Measurements from ENCODE around the gene STAT3. TPM values are rescaled to one million over a fixed set of nuclear protein-coding genes. Genes with fewer than 3 reads are reported as not detected.

Gene STAT3
- total RNA-seq, 1 donor from 2014 or later = 68.0 TPM

DNA sequence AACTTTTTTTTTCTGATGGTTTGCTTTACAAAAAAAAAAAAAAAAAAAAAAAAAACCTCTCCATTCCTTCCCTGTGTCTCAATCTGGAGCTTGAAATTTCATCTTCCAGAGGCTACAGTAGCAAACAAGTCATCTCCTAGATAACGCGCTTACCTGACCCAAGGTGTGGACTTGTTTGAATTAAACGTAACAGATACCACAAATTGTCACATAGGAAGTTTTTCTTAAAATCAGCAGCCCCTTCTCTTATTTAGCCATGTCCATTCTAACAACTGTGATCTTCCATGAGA is 114.0 kb downstream of the STAT3 start:
- peaks cover 4% of the 10 kb centered on the region for H3K36me3 Mint-ChIP-seq (ENCODE audit: unreplicated experiment)
- no peak for DNase-seq
- peaks cover 16% of the 10 kb centered on the region for H3K27me3 Mint-ChIP-seq (ENCODE audit: unreplicated experiment)
- H3K4me3 Mint-ChIP-seq (ENCODE audit: unreplicated experiment) = peak overlapping the region; percentile 97
- TF ChIP-seq, protein P1, sequence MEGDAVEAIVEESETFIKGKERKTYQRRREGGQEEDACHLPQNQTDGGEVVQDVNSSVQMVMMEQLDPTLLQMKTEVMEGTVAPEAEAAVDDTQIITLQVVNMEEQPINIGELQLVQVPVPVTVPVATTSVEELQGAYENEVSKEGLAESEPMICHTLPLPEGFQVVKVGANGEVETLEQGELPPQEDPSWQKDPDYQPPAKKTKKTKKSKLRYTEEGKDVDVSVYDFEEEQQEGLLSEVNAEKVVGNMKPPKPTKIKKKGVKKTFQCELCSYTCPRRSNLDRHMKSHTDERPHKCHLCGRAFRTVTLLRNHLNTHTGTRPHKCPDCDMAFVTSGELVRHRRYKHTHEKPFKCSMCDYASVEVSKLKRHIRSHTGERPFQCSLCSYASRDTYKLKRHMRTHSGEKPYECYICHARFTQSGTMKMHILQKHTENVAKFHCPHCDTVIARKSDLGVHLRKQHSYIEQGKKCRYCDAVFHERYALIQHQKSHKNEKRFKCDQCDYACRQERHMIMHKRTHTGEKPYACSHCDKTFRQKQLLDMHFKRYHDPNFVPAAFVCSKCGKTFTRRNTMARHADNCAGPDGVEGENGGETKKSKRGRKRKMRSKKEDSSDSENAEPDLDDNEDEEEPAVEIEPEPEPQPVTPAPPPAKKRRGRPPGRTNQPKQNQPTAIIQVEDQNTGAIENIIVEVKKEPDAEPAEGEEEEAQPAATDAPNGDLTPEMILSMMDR (IDR thresholded peaks at IDR 0.05; ENCODE audit: partially characterized antibody, unreplicated experiment) = no peak
- peaks cover 24% of the 10 kb centered on the region for H3K4me1 Mint-ChIP-seq (ENCODE audit: low read depth, unreplicated experiment)
- H3K9me3 Mint-ChIP-seq (ENCODE audit: unreplicated experiment) = peaks cover 8% of the 10 kb centered on the region
- H3K27ac Mint-ChIP-seq (ENCODE audit: unreplicated experiment) = peak overlapping the region; percentile 34

DNA sequence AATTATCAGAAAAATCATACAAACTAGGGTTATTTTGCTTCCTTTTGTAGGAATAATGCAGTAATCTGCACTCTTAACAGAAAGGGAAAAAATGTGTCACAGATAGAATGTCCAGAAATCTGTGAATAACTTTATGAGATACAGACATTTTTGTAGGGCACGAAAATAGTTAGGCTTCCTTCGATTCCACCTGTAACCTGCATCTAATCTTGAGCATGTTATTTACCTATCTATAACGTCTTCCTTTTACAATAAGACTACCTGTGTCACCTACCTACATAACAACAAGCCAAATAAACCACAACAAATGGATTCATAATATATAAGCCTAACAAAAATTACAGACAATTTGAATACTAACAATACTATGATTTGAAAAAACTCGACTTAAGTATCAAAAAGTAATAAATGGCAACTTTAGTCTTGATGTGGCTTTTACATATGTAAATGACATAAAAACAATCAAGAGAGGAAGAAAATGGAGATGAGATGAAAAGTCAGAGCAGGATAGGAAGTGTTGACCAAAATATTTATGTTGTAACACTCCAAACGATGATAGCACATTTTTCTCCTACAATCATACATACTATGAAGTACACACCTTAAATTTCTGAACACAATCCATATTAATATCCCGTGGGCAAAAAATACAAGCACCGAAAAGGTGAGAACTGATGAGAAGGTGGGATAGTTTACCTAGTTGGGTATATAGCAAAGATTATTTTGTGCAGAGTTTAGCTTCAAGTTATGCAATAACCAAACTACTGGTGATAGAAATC is 114.6 kb downstream of the STAT3 start:
- H3K27me3 Mint-ChIP-seq (ENCODE audit: unreplicated experiment) = peaks cover 16% of the 10 kb centered on the region
- TF ChIP-seq, protein P1 (IDR thresholded peaks at IDR 0.05; ENCODE audit: partially characterized antibody, unreplicated experiment) = no peak

DNA sequence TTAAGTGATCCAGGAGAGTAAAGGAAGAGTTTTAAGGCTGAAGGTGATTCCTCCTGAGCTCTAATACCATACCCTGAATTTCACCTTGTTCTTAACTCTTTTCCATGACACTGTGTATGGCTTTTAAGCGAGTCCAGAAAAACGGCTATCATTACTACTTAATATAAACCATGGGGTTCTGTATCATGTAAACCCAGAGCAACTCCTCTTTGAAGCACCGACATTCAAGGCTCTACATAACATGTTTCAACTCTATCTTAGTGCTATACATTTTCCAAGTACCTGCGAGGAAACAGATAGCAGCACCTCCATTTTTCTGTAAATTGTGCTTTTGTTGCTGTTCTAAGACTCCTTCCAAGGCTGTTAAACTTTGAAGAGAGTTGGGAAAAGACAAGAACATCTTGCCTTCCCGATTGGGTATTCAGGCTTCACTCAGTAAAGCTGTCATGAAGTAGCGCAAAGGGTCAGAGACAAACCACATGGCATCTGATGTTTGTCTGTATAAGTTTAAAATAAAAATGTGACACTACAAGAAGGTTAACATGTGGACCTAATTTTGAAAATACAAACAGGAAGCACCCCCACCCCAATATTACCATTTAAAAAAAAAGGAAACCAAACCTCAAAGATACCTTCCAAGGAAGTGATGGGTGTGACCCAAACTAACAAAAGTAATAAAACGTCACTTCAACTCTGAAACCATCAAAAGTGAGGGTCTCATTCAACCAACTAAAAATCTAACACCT is 115.9 kb downstream of the STAT3 start:
- no peak overlapping the region for H3K27ac Mint-ChIP-seq (ENCODE audit: unreplicated experiment)
- peaks cover 4% of the 10 kb centered on the region for H3K9me3 Mint-ChIP-seq (ENCODE audit: unreplicated experiment)
- H3K36me3 Mint-ChIP-seq (ENCODE audit: unreplicated experiment) = no peaks in the 10 kb centered on the region
- H3K27me3 Mint-ChIP-seq (ENCODE audit: unreplicated experiment) = peaks cover 10% of the 10 kb centered on the region
- TF ChIP-seq, protein P1 (IDR thresholded peaks at IDR 0.05; ENCODE audit: partially characterized antibody, unreplicated experiment) = no peak
- H3K4me1 Mint-ChIP-seq (ENCODE audit: low read depth, unreplicated experiment) = peaks cover 20% of the 10 kb centered on the region
- H3K4me3 Mint-ChIP-seq (ENCODE audit: unreplicated experiment) = no peak overlapping the region
- no peak for DNase-seq

More for the DNA sequence above, 114.6 kb downstream of the STAT3 start:
- peaks cover 24% of the 10 kb centered on the region for H3K4me1 Mint-ChIP-seq (ENCODE audit: low read depth, unreplicated experiment)
- peak overlapping the region; percentile 67 for H3K4me3 Mint-ChIP-seq (ENCODE audit: unreplicated experiment)
- H3K27ac Mint-ChIP-seq (ENCODE audit: unreplicated experiment) = no peak overlapping the region
- peaks cover 4% of the 10 kb centered on the region for H3K36me3 Mint-ChIP-seq (ENCODE audit: unreplicated experiment)
- no peak for DNase-seq
- peaks cover 8% of the 10 kb centered on the region for H3K9me3 Mint-ChIP-seq (ENCODE audit: unreplicated experiment)

DNA sequence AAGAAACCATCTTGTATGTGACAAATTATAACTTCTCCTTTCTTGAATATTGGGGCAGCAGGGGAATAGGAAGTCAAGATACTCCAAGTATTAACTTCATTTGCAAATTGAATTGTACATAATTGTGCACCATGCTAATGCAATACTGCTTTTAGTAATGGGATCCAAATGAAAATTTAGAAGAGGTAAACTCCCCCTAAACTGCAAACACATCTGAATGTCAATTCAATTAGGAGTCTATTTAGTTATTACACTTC is 116.5 kb downstream of the STAT3 start:
- Mint-ChIP-seq H3K36me3 (ENCODE audit: unreplicated experiment) (no peaks in the 10 kb centered on the region), H3K4me3 (ENCODE audit: unreplicated experiment) (no peak overlapping the region), H3K27ac (ENCODE audit: unreplicated experiment) (no peak overlapping the region), H3K4me1 (ENCODE audit: low read depth, unreplicated experiment) (peaks cover 19% of the 10 kb centered on the region), H3K27me3 (ENCODE audit: unreplicated experiment) (peaks cover 7% of the 10 kb centered on the region), H3K9me3 (ENCODE audit: unreplicated experiment) (peaks cover 4% of the 10 kb centered on the region)
- no peak for DNase-seq
- TF ChIP-seq, protein P1 (IDR thresholded peaks at IDR 0.05; ENCODE audit: partially characterized antibody, unreplicated experiment) = no peak

Data from glutamatergic neuron (in vitro differentiated cells).